HTERT RPE-1 (cell line): ENCODE measurements around the gene UNCX.
"Not testable (repeated sequence)": the region's sequence is repeated elsewhere in the genome, so short reads cannot be mapped to it uniquely, and the experiment has no call there.

ENCODE experiments used
- in situ Hi-C: fragments of 300-500 bp; cut with MboI; formaldehyde crosslinking; loops from 4 replicates; pipeline ENCODE4 v1.14.3; 2020; ENCODE audit warnings: low sequenced_read_pairs

UNCX gene

DNA sequence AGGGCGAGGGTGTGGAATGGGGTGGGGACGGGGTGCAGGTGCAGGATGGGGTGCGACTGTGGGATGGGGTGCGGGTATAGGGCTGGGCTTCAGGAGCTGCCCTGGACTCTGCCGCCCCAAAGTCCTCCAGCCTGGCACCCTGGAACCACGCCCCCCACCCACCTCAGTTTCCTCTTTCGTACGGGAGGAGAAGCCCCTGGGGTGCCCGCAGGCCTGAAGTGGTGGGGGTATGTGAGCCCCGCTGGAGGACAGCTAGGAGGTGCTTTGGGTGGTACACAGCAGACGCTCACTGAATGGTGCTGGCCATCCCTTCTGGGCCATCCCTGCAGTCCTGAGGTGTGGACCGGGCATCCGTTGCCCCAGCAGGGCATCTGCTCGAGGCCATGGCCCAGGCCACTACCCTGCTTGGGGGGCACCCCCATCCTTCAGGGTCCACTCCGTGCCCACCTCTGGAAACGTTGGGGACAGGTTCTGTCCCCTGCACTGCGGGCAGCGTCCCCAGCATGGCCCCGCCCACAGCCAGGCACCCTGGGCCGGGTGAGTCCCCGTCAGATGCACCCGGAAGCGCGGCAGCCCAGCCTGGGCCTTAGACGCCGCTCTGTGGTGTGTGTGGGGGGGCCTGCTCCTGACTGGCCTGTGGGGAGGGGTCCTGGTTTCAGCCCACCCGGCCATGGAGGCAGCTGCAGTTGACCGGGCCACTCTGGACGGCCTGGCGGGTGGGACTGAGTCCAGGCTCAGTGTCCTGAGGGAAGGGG, 41.6 kb downstream of the UNCX start:
- in situ Hi-C loops: no loop called here

DNA sequence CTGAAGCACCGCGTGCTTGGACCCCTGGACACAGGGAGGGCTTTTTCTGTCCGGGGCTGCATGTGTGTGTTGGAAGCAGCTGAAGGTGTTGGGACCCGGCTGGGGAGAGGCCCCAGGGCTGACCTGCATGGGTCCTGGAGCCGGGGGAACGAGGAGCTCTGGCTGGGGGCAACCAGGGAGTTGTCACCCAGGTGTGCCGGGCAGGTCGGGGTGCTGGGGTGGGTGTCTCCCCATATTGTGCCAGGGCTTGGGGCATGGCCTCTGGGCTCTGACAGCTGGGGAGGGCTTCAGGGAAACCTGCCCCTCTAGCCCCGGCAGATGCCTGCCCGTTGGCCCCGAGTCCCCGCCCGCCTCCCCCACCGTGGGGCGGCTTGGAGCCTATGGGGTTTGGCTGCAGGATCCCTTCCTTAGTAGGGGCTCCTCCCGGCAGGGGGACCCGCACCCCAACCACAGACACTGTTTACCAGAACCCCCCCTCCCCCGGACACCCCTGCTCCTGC, 42.3 kb downstream of the UNCX start:
- in situ Hi-C loops: no loop called here

DNA sequence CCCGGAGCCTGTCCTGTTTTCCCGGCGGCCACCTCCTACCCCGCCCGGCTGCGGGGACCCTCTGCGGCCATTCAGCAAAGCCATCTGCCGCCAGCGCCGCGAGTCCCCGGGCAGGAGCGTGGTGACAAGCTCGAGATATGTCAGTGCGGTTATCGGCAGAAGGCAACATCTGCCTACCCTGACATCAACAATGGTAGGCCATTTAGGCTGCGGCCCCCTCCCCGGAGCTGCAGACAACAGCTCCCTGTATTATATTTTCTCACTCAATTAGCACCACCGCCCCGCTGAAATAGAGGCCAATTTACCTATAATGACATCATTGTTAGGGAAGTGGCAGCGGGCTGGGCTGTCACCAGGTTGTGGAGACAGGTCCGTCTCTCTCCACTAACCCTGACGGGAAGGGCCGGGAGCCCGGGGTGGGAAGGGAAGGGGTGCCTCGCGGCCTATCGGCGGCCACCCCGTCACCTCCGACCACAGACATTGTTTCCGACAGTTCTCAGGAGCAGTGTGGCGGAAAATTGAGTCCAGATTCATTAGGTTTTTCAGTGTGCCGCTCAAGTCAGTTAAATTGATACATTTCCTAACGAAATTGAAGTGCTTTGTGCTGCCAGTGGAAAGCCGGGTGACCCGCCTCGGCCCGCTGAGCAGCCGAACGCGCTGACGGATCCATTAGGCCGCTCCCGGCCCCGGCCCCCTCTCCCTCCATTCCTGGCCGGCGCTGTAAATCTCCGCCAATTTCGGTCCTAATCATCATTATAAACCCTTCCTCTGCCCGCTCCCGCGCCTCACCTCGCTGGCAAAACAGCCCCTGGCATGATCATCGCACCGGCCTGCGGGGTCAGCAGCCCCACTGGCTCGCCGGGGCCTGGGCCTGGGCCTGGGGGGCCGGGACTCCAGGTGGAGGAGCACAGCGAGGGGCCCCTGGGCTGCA, 43.0 kb downstream of the UNCX start:
- in situ Hi-C loops: no loop called here

DNA sequence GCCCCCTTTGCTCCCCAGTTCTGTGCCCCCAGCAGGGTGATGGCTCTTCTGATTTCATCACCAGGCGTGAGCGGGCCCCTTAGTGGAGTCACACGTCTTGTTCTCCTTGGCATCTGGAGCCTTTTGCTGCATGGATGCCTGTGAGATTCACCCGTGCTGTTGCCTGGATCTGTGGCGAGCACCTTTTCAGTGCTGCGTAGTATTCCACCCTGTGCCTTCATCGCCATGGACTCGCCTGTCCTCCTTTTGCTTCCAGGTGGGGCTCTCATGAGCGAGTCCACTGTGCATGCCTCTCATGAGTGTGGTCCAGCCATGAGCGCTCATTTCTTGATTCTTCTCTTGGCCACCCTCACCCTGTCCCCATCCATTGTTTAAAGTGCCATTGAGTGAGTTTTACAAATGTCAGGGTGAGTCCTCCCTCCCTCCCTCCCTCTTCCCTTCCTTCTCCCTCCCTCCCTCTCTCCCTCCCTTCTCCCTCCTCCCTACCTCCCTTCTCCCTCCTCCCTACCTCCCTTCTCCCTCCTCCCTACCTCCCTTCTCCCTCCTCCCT, 44.0 kb downstream of the UNCX start:
- in situ Hi-C loops: no loop called here

DNA sequence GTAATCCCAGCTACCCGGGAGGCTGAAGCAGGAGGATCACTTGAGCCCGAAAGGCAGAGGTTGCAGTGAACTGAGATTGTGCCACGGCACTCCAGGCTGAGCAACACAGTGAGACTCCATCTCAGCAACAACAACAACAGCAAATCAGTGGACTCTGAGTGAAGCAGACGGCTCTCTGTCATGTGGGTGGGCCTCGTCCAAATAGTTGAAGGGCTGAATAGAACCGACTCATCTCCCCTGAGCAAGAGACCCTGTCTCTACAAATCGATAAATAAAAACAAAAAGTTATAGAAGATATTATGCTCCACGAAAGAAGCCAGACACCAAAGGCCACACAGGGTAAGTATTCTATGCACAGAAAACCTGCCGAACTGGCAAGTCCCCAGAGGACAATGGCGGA, 45.9 kb downstream of the UNCX start:
- in situ Hi-C loops: no loop called here

DNA sequence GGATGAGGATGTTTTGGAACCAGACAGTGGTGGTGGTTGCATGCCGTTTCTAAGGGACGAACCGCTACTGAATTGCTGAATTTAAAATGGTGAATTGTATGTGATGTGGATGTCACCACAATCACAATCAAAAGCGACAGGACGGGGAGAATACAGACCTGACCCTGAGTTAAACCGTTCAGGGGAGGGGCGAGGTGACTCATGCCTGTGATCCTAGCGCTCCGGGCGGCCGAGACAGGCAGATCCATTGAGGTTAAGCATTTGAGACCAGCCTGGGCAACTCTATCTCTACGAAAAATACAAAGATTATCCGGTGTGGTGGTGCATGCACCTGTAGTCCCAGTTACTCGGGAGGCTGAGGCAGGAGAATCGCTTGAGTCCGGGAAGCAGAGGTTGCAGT, 46.4 kb downstream of the UNCX start:
- in situ Hi-C loops: no loop called here

DNA sequence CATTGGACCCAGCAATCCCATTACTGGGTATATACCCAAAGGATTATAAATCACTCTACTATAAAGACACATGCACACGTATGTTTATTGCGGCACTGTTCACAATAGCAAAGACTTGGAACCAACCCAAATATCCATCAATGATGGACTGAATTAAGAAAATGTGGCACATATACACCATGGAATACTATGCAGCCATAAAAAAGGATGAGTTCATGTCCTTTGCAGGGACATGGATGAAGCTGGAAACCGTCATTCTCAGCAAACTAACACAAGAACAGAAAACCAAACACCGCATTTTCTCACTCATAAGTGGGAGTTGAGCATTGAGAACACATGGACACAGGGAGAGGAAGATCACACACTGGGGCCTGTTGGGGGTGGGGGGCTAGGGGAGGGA, 47.2 kb downstream of the UNCX start:
- in situ Hi-C loops: not testable (repeated sequence)

DNA sequence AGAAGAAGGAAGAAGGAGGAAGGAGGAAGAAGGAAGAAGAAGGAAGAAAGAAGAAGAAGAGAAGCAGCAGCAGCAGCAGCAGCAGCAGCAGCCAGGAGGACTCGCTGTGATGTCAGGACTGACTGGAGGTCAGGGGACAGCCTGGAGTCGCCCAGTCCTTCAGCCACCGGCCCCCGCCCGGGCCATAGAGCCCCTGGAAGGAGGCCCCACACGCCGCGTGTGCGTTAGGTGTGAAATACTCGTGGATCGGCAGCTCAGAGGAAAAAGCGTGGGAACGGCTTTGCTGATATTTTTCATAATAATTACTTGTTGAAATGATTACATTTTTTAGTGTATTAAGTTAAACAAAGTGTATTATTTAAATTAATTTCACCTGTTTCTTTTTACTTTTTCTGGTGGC, 48.4 kb downstream of the UNCX start:
- in situ Hi-C loops: no loop called here

DNA sequence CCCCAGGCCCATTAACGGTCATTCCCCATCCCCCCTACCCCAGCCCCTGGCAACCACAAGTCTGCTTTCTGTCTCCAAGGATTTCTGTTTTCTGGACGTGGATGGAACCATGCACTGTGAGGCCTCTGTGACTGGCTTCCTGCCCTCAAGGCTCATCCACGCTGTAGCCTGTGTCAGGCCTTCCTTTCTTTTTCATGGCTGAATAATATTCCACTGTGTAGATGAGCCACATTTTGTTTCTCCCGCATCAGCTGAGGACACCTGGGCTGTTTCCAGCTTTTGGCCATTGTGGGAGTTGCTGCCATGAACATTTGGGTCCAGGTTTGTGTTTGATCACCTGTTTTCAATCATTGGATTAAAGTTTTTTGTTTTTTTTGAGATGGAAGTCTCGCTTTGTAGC, 50.0 kb downstream of the UNCX start:
- in situ Hi-C loops: no loop called here

DNA sequence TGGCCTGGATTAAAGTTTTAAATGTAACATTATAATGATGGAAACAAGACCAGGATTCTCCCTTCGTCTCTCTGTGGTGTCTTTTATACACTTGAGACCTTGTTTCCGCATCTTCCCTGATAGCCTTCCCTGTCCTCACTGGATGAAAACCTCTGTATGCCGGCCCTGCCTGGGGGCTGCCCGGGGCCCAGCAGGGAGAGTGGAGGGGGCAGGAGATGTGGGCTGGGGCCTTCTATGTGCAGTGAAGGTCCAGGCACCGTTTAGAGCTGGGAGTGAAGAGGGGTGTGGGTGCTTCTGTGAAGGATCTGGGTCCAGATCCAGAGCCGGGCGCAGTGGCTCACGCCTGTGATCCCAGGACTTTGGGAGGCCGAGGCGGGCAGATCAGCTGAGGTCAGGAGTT, 50.7 kb downstream of the UNCX start:
- in situ Hi-C loops: no loop called here

DNA sequence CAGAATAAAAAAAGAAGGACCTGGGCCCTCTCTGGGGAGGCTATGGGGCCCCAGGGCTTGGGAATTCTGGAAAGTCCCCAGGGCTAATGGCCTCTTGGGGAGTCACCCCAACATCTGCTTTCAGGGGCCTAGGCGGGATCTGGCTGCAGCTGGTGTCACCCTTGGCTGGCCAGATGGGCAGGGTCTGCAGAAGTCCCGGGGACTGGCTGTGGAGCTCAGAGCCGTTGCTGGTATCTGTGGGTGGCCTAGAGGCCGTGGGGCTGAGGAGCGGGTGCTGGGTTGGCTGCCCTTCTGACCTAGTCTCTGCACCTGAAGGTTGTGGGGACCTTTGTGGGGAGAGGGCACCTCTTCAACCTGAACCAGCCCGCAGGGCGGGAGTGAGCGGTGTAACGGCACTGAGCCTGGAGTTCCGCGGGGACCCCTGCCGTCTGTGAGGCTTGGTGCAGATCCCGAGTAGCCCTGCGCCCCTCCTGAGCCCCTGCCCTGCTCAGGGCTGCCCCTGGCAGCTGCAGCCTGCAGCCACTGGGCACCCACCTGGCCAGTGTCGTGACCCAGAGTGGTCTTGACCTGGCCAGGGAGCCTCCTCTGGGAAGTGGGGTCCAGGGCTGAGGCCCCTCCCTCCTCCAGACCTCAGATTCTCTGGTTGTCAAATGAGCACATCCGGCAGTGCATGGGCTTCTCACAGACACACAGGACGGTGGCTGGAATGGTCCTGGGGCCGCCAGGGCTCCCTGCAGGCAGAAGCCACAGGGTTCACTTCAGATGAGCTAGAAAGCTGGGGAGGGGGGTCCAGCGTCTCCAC, 51.5 kb downstream of the UNCX start:
- in situ Hi-C loops: no loop called here

DNA sequence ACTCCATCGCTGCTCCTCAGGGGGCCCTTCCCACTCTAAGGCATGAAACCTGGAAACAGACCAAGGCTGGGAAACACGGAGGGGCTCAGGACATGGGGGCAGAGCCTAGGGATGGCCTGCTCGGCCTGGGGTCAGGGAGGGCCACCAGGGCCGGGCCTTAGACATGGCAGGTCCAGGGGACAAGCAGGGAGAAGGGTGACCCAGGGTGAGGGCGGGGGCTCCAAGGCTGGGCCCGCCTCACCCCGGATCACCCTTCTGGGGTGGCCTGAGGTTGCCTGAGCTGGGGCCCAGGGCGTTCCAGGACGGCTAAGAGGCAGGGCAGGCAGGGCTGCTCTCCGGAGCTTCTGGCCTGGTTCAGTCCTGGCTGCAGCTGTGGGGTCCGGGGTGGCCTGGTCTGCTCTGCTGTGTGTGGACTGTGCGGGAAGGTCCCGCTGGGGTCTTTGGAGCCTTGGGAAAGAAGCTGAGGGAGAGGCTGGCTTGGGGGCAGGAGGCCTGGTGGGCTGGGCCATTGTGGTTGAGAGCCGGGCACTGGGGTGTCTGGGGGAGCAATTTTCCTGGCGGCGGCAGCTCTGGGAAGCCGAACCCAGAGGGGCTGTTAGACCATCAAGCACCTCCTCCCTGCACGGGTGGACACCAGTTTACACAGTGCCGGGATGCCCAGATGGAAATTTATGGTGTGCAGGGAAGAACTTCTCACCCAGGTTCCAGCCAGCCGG, 52.2 kb downstream of the UNCX start:
- in situ Hi-C loops: no loop called here

DNA sequence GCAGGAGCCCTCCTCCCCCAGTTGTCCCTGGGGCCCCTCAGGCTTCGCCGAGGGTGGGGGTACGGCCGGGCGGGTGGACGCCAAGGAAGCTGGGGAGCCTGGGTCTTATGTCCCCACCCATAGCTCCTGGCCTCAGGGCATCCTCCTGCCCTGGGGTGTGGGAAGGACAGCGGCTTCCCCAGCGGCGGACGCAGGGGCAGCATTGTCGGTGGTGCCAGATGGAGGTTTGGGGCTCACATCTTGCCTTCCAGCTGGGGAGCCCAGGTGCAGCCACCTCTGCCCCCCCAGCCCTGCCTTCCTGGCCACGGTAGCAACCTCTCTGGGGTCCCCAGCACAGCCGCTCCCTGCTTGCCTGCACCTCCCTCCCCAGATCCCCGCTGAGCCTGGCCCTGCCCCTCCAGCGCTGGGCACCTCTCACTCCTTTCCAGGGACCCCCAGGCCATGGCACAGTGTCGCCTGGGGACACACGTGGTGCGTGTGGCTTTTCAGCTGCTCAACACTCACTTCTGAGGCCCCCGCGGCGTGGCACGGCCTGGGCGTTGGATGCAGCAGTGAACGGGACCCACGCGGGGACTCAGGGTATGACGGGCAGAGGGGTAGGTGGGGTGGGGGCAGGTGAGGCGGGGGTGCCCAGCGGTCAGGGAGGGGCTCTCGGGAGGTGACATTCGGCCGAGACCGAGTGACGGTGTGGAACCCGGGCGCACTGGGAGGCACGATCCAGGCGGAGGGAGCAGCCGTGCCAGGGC, 53.1 kb downstream of the UNCX start:
- in situ Hi-C loops: no loop called here
